DMS 273 (cell line): Measurements from ENCODE around the gene FOXQ1.

ENCODE experiments used
- DNase-seq: peaks from one replicate; lab custom pipeline; 2025; ENCODE audit not compliant: unreplicated experiment; lab: John Stamatoyannopoulos, UW

Gene FOXQ1, protein sequence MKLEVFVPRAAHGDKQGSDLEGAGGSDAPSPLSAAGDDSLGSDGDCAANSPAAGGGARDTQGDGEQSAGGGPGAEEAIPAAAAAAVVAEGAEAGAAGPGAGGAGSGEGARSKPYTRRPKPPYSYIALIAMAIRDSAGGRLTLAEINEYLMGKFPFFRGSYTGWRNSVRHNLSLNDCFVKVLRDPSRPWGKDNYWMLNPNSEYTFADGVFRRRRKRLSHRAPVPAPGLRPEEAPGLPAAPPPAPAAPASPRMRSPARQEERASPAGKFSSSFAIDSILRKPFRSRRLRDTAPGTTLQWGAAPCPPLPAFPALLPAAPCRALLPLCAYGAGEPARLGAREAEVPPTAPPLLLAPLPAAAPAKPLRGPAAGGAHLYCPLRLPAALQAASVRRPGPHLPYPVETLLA

DNA sequence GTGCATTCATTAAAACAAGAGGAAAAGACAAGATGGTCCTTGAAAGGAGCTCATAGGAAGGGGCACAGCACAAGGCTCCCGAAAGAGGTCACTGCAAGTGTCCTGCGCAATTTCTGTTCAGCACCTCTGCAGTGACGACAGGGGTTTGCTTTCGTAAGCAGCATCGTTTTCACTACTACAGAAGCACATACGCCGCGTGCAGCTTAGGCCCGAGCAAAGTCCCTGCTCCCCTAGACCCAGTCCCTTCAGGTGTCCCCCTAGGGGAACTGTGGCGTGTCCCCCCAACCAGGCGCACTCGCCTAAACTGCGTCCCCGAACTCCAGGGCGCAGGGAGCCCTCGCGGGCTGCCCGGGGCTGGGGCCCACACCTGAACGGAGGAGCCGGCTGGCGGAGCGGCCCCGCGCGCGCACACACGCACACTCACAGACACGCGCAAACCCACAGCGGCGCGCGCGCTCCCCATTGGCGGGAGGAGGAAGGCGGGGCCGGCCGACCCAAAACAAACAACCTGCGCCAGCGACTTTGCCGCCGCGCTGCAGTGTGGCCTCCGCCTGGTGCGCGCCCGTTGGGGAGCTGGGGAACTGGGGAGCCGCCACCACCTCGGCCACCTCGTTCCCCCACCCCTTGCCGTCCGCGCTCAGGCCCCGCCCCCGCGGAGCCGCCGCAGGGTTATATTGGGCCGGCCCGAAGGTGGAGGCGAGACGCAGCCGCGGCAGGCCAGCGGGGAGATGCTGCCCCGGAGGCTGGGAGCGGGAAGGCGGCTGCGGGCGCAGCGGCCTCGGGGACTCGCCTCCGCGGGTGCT is at the start of gene FOXQ1:
Gene FOXQ1 (plus strand): TSS at position 699 of the 803 bp plus-strand sequence. CDS start 607 bp downstream, outside the sequence.
- DNase-seq = peak; percentile 75

DNA sequence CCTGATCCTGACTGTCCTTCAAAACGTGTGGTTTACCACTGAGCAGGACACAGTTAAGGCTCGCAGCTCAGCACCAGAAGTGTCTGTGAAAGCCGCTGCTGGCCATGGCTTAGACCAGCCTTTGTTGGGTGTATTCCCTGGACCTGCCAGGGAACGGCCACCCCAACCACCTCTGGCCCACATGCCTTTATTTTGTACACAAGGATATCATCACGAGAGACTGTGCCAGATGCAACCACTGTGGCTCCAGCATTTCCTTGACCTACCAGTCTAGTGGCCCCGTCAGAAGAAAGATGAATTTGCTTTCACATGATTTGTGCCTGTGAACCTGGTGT is 49.2 kb upstream of the FOXQ1 start:
- DNase-seq = no peak

DNA sequence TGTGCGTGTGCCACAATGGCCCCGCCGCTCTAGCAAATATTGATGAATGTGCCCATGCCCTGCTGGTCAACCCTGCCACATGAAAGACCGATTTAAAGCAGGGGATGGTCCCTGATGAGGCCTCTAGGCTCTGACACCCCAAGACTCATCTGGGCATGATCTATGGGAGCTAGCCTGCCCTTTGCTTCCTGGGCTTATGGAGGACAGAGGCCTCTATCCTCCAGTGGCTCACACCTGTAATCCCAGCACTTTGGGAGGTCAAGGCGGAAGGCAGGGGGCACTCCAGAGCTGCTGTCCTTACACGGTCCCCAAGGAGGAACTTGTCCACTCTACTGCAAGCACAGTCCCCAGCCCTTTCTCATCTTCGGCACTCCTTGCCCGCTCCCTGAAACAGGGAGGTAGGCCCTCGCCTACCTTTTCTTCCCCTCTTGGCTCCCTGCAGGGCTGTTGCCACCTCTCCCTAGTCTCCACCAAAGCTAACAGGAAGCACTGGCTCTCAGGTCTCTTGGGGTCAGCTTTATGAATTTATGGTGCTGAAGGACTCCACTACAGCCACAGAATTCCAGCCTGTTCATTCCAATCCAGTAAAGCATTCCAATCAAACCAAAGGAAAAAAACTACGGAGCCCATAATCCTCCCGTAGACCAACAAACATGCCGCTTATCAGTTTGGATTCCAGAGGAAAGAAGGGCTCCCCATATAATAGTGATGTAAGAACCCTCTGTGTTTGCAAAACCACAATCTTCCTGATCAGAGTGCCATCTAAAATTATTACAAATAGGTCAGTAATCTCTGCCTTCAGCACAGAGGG is 48.7 kb upstream of the FOXQ1 start:
- no peak for DNase-seq

DNA sequence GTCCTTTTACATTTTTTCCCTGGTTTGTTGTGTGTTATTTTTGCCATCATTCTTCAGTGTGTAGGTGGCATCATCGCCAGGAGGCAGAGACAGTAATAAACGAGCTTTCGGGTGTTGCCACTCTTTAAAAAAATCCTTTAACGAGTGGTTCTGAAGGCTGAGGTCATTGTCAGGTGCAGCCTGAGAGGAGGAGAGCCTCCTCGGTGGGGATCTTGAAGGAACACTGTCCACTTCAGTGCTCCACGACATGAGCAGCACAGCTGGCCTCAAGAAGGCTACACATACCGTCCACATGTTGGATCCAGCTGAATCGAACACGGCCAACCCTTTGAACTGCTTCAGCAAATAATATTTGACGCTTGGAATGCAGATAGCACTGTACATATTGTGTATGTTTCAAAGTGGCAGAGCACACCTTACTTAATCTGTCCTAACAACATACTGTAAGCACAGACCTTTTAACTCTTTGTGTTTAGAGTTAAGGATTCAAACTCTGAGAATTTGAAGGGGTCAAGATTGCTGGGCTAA is 48.0 kb upstream of the FOXQ1 start:
- DNase-seq = no peak

- DNase-seq = no peak
Measured at GRCh38 chr6:1264619-1265445, 47.1 kb upstream of the FOXQ1 start.

DNA sequence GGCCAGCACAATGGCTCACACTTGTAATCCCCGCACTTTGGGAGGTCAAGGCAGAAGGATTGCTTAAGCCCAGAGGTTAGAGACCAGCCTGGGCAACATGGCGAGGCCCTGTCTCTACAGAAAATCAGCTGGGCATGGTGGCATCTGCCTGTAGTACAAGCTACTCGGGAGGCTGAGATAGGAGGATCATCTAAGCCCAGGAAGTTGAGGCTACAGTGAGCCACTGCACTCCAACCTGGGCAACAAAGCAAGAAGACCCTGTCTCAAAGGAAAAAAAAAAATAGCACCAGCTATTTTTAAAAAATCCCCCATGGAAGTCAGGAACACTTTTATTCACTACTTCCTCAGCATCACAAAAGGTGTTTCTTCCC is 45.2 kb upstream of the FOXQ1 start:
- DNase-seq = no peak

DNA sequence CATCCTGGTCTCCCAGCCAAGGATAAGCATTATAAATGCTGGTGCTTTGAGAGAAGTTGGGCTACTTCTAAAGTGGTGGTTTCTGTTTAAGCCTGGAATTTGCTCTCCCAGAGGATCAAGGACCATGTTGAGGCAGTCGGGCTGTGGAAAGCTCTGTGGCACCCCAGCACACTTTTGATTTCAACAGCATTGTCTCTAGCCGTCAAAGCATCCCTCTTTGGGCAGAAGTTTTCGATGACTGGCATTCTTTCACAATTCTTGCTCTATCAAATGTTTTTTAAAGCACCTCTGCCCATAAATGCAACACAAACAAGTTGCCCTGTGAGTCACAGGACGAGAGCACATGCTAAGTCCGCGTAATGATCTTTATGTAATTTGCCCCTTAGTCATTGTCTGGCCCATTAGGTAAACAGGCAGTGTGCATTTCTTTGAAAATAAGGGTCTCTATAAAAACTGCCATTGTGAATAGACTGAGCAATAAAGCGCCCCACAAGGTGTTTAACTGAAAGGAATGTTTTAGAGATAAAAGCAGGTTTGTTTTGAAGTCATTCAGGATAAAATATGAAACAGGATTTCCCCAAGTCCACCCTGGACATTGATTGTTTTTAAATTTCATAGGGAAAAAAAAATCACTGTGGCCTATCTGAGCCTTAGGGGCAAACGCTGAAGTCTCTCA is 44.7 kb upstream of the FOXQ1 start:
- DNase-seq = no peak

DNA sequence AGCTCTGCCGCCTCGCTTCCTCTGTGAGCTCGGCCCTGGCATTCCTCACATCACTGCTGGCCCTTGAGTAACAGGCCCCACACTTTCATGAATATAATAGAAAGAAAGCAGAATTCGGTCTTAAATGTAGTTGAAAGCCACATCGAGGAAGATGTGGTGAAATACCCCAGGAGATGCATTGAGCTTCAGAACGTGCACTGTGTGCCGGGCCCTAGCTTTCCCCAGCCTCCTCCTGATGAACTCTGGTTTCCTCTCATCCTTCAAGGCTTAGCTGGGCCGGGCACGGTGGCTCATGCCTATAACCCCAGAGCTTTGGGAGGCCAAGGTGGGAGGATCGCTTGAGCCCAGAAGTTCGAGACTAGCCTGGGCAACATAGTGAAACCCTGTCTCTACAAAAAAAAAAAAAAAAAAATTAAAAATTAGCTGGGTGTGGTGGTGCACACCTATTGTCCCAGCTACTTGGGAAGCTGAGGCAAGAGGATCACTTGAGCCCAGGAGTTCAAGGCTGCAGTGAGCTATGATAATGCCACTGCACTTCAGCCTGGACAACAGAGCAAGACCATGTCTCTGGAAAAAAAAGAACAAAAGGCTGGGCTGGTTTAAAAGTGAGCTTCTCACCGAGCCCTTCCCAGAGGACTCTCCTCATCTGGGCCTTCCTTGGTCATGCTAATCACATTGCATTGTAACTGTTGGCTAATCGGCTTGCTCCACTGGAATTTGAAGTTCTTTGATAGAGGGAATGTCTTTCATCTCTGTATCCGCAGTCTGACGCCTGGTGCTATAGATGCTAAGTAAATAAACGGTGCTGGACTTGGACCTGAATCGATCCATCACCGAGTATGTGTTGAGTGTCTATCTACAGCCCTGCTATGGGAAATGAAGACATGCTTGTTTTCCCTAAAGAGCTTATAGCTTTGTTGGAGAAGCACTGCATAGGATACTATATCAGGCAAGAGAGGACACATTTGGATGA is 43.8 kb upstream of the FOXQ1 start:
- DNase-seq = no peak

GRCh38 chr6:1271071-1271763 is 40.7 kb upstream of the FOXQ1 start:
- DNase-seq = no peak

DNA sequence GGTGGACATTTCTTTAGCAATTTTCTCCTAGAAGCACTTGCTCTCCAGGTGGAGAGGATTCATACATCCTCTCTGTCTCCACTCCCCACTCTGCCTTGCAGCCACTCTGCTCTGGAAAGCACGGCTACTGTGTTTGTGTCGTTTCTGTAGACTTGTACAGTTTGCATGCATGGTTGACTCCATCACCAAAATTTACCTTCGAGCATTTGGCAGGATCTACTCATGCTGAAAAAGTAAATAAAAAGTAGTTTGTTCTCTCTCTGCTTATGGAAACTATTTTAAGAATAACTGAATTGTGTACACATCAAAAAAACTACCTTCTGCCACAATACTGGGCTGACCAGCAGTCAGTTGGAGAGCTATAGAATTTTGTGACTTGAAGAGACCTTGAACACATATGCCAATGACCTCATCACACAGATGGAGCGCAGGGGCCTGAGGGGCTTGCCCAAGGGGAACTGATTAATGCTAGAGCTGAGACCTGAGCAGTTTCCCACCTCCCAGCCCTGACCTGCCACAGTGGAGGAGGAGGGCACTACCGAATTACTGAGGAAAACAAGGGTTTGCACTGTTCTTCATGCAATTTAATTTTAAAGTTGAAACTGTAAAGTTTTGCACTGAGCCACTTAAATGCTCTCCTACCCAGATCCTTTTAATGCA is 33.7 kb upstream of the FOXQ1 start:
- peak; percentile 40 for DNase-seq

- no peak for DNase-seq
Measured at GRCh38 chr6:1279065-1279464, 32.8 kb upstream of the FOXQ1 start.

DNA sequence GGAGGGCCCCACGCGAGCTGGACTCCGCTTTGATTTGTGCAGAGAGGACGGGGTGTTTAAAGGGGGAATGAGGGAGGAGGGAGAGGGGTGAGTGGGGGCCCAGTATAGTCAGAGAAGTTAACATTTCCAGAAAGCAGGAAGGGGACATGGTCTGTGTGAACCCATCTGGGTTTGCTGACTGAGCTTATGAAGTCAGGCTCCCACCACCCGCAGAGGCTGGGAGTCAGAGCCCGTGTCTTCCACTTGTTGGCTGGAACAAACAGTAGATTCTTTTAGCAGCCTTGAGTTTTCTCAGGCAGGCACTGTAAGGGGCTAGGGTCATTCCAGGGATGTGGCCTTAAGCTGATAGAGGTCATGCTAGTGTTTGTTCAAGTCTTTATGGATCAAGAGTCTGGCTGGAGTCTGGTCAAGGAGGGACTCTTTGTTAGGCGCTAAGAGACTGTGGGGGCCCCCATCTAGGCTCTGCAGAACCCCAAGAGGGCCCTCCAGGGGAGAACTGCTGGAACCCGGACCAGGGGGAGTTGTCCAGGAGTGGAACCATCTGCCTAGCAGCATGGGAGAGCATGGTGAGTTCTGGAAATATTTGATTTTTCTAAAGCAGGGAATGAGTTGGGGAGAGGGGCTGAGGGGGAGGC is 31.1 kb upstream of the FOXQ1 start:
- no peak for DNase-seq

DNA sequence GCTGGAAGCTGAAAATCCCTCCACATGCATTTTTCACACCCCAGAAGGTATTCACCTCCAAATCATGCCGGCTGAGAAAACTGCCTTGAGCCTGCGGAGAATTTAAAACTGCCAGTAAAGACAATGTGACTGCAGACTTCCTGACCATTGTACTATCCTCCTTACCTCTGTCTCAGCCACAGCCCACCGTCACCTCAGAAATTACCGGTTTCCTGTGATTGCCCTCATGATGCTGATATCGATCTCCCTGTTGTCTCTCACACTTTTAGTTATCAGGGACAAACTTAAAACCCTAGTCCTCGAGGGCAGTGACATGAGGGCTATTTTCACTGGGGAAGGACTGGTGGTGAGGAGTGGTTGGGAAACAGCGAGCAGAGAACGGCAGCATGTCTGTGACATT is 30.2 kb upstream of the FOXQ1 start:
- no peak for DNase-seq

GRCh38 chr6:1283501-1283900 is 28.4 kb upstream of the FOXQ1 start:
- DNase-seq = no peak

DNA sequence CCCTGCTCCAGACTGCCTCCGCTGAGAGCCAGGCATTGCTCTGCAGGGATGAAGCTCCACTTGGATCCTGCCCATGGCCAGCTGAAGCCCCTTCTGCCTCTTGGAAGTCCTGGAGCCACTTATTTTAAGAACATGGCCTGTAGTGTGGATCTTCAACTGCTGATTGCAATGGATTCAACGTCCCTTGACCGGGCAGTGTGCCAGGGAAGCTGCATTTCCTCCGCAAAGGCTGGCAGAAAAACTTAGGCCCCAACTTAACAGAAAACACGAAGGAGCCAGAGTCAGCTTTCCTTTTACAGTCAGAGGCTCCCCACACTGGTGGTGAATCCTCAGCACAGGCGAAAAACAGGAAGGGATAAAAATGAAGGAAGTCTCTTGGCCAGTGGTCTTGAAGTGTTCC is 26.3 kb upstream of the FOXQ1 start:
- no peak for DNase-seq

GRCh38 chr6:1285956-1286355 is 25.9 kb upstream of the FOXQ1 start:
- DNase-seq = no peak

DNA sequence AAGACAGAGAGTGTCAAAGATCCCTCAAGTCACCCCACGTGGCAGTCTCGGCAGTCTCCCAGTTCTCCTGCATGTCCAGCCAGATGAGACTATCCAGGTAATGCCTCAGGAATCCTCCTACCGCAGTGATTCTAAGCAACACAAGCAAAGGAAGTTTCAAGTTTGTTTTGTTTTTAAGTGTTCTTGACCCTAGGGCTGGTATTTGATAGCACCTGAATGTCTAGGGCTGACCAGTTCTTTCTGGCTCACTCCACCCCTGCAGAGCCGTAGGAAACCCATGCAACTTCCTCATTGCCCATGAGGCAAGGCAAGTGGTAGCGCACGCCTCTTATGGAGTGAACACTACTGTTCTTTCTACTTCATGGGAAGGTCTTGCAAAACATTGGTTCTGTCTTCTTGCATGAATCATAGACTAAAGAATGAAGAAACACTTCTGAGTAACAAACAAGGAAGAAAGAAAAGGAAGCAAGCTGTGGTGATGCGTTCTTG is 24.8 kb upstream of the FOXQ1 start:
- DNase-seq = no peak
